CD8-positive, alpha-beta memory T cell (primary cell): ENCODE results near the gene MRC2. TPM values are rescaled to one million over a fixed set of nuclear protein-coding genes. Genes with fewer than 3 reads are reported as not detected.
A peak's percentile ranks its signal among the peaks of the same experiment; 100 is the strongest.

Experiments used
- CTCF ChIA-PET: fragments of 350-600 bp; sonication (Branson Sonifier 250); formaldehyde crosslinking; loops from one replicate; lab custom pipeline; 2021; ENCODE audit warnings: antibody characterized with exemption; lab: Charles Lee
- POLR2A ChIA-PET: fragments of 350-600 bp; sonication (Branson Sonifier 250); formaldehyde crosslinking; loops from one replicate; lab custom pipeline; 2021; ENCODE audit warnings: antibody characterized with exemption; lab: Charles Lee
- DNase-seq, 5 donors: peaks; one replicate each; pipeline versions ENCODE4 v3.0.0 to v3.0.0-alpha.2; 2020 to 2022; ENCODE audit warnings: mixed read lengths in 1 of 5
- H3K27ac ChIP-seq: one replicate; pipeline ENCODE4 v1.7.0; 2013; ENCODE audit warnings: low read depth, mild to moderate bottlenecking, low read length, moderate library complexity
- H3K27me3 ChIP-seq: 2 replicates; pipeline ENCODE4 v1.7.0; 2013; ENCODE audit warnings: low read length, mild to moderate bottlenecking; ENCODE audit not compliant: insufficient read depth, poor library complexity, severe bottlenecking
- H3K36me3 ChIP-seq: 2 replicates; pipeline ENCODE4 v1.7.0; 2013; ENCODE audit warnings: mild to moderate bottlenecking, low read length, moderate library complexity; ENCODE audit not compliant: insufficient read depth
- H3K4me1 ChIP-seq: 2 replicates; pipeline ENCODE4 v1.7.0; 2013; ENCODE audit warnings: mild to moderate bottlenecking, low read length, moderate library complexity; ENCODE audit not compliant: insufficient read depth
- H3K4me3 ChIP-seq: 2 replicates; pipeline ENCODE4 v1.7.0; 2013; ENCODE audit warnings: mild to moderate bottlenecking, low read length
- H3K9me3 ChIP-seq: 2 replicates; pipeline ENCODE4 v1.7.0; 2013; ENCODE audit warnings: mild to moderate bottlenecking, low read length
- H3K27ac Mint-ChIP-seq, 8 donors: one replicate each; pipeline ENCODE4 v1.8.0; 2020 to 2021; ENCODE audit warnings: mixed read lengths in 8 of 8, mild to moderate bottlenecking in 6 of 8, inconsistent platforms in 3 of 8, moderate library complexity in 3 of 8
- H3K27me3 Mint-ChIP-seq, 2 donors: one replicate each; pipeline ENCODE4 v1.8.0; 2020 to 2021; ENCODE audit warnings: mixed read lengths in 2 of 2, mild to moderate bottlenecking in 1 of 2, moderate library complexity in 1 of 2
- H3K36me3 Mint-ChIP-seq, 3 donors: one replicate each; pipeline ENCODE4 v1.8.0; 2020 to 2021; ENCODE audit warnings: mixed read lengths in 3 of 3, inconsistent platforms in 1 of 3, mild to moderate bottlenecking in 1 of 3
- H3K4me1 Mint-ChIP-seq, 3 donors: one replicate each; pipeline ENCODE4 v1.8.0; 2020 to 2021; ENCODE audit warnings: mixed read lengths in 3 of 3, inconsistent platforms in 1 of 3, mild to moderate bottlenecking in 1 of 3
- H3K4me3 Mint-ChIP-seq, 7 donors: one replicate each; pipeline ENCODE4 v1.8.0; 2020 to 2021; ENCODE audit warnings: mixed read lengths in 7 of 7, mild to moderate bottlenecking in 6 of 7, moderate library complexity in 4 of 7, inconsistent platforms in 2 of 7
- H3K9me3 Mint-ChIP-seq, 5 donors: one replicate each; pipeline ENCODE4 v1.8.0; 2020 to 2022; ENCODE audit warnings: mixed read lengths in 5 of 5, mild to moderate bottlenecking in 3 of 5, moderate library complexity in 2 of 5, inconsistent platforms in 1 of 5
- polyA plus RNA-seq: library from polyadenylated mRNA; unstranded; fragments of 300-500 nt; fragmentation: Illumina TruSeq; gene quantifications from one replicate; pipeline ENCODE4 v1.2.3, GENCODE V29; 2021
- total RNA-seq, 2 experiments: library from RNA; stranded (reverse); gene quantifications; one replicate each; pipeline ENCODE4 v1.2.3, GENCODE V29; 2021

Gene MRC2
- total and polyA plus RNA-seq, 3 experiments from 2014 or later: 0.08 to 10.2 (median 10.0) TPM

DNA sequence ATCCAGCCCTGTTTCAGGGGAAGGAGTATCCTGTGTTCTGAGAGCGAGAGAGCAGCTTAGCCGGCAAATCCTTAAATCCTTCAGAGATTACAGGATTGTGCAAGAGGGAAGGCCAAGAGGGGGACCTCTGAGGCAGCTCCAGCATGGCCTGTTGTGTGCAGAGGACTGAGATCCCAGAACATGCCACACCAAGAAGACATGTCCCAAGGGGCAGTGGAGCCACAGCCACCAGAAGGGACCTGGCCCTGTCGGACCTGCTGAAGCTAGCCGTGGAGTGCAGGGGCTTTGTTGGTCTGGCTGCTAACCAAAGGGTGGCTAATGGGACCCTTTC, 1.6 kb upstream of the MRC2 start:
- ChIA-PET POLR2A (no interaction called here), CTCF (no interaction called here)
- no peaks in the 10 kb centered on the region for H3K36me3 ChIP-seq
- H3K36me3 Mint-ChIP-seq: no peaks in the 10 kb centered on the region
- H3K9me3 Mint-ChIP-seq: no peaks in the 10 kb centered on the region
- no peaks in the 10 kb centered on the region for H3K27me3 ChIP-seq
- DNase-seq: no peak
- H3K4me1 ChIP-seq: peaks cover 7% of the 10 kb centered on the region
- no peak overlapping the region for H3K27ac ChIP-seq
- H3K27ac Mint-ChIP-seq: no peak overlapping the region
- peak overlapping the region; percentile 18 to 65 (median 31) for H3K4me3 Mint-ChIP-seq
- no peak overlapping the region for H3K4me3 ChIP-seq
- peaks cover 5 to 16% (median 6%) of the 10 kb centered on the region in 3 donors for H3K4me1 Mint-ChIP-seq
- no peaks in the 10 kb centered on the region for H3K9me3 ChIP-seq
- H3K27me3 Mint-ChIP-seq: peaks cover 9 to 26% of the 10 kb centered on the region in 2 donors

DNA sequence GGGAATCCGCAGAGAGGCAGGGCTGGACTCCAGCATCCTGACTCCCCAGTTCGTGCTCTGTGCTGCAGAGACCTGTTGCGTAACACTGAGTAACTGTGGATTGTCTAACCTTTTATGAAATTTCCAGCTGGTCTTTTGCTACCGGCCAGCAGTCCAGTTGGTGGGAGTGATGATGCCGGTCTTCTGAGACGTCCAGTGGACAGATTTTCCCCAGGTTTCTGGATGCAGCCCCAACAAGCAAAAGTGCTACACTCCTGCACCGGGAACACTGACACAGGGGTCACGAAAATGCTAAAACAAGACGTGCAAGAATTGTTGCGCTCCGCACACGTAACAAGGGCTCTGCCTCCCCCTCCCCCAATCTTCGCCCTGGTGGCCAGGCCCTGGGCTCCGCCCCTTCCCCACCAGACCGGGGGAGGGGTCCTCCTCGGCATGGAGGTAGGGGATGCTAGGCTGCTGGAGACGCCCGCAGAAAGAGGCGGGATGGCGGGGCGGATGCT, 701 bp upstream of the MRC2 start:
- Mint-ChIP-seq H3K4me1 (peaks cover 5 to 16% (median 6%) of the 10 kb centered on the region in 3 donors), H3K27me3 (peaks cover 9 to 30% of the 10 kb centered on the region in 2 donors), H3K9me3 (no peaks in the 10 kb centered on the region), H3K4me3 (peak overlapping the region; percentile 21 to 67 (median 44)), H3K27ac (no peak overlapping the region), H3K36me3 (no peaks in the 10 kb centered on the region)
- ChIA-PET POLR2A (no interaction called here), CTCF (no interaction called here)
- Histone ChIP-seq H3K27ac (no peak overlapping the region), H3K4me1 (peaks cover 7% of the 10 kb centered on the region), H3K9me3 (no peaks in the 10 kb centered on the region), H3K4me3 (peak overlapping the region; percentile 32), H3K27me3 (no peaks in the 10 kb centered on the region), H3K36me3 (no peaks in the 10 kb centered on the region)
- no peak for DNase-seq

DNA sequence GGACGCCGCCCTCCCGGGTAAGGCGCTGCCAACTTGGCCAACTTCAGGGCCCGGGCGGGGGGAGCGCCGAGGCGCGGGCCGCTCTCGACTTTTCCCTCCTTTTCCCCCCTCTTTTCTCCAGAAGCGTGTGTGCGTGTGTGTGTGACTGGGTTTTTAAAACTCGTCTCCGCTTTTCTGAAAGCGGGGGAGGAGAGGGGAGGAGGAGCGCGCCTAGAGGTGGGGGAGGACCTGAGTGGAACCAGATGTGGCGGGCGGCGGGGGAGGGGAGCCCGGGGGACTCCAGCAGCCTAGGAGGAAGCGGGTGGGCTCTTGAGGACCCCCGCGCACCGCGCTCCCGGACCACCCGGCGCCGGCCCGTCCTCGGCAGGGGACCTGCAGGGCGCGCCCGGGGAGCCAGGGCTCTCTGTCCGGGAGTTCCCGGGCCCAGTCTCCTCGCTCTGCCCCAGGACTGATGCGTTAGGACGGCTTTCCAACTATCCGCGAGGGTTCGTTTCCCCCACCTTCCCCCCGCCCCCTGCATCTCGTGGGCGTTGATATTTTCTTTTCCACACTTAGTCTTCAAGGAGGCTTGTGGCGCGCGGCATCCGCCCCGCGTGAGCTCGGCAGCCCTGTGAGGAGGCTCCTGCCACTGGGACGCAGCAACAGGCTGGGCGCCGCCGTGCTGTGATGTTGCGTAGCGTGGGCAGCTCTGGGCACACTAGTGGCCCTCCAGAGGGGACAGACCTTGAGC, 599 bp downstream of the MRC2 start:
- no peaks in the 10 kb centered on the region for H3K9me3 ChIP-seq
- ChIA-PET POLR2A (interaction anchor here (0.6 kb wide), 1 partner anchor 25 kb away, joined by 3 read pairs; no protein-coding TSS in a partner anchor), CTCF (no interaction called here)
- H3K4me3 Mint-ChIP-seq: peak overlapping the region; percentile 80 to 92 (median 84)
- peak overlapping the region; percentile 32 for H3K4me3 ChIP-seq
- no peaks in the 10 kb centered on the region for H3K36me3 Mint-ChIP-seq
- peaks cover 9 to 35% of the 10 kb centered on the region in 2 donors for H3K27me3 Mint-ChIP-seq
- peak overlapping the region in 3 of 8 donors; percentile 51 to 57 (median 56) for H3K27ac Mint-ChIP-seq
- DNase-seq: peak in 1 of 5 donors; percentile 18
- no peaks in the 10 kb centered on the region for H3K36me3 ChIP-seq
- no peaks in the 10 kb centered on the region for H3K9me3 Mint-ChIP-seq
- peaks cover 5 to 16% (median 6%) of the 10 kb centered on the region in 3 donors for H3K4me1 Mint-ChIP-seq
- H3K4me1 ChIP-seq: peaks cover 7% of the 10 kb centered on the region
- no peaks in the 10 kb centered on the region for H3K27me3 ChIP-seq
- no peak overlapping the region for H3K27ac ChIP-seq

DNA sequence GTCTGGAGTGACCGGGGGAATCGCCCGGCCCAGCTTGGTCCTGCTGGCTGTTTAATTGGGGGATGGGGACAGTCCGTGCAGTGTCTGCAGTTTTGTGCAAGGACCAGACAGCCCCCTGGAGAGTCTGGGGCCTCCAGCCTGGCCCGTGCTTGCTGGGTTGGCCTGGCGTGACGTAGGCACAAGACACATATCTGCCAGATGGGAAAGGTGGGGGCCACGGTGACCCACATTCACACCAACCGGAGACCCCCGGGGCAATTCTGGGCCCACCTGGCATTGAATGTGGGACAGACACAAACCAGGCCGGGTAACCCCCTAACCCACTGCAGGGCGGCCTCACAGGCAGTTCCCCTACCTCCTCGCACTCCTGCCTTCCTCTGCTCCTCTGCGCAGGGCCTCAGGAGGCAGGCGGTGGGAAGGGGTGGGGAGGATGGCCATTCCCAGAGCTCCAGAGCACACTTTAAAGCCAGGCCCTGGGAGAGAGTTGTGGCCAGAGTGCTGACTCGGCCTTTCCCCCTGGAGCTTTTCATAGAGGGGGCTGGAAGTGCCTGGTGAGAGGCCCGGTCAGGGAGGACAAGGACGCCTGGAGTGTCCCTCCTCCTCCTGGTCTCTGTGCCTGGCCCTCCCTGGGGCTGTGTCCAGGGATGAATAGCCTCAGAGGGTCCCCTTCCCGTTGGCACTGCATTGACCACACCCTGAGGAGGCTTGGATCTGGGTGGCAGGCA, 1.5 kb downstream of the MRC2 start:
- Mint-ChIP-seq H3K4me3 (peak overlapping the region in 6 of 7 donors; percentile 80 to 88 (median 83)), H3K36me3 (no peaks in the 10 kb centered on the region), H3K27me3 (peaks cover 9 to 35% of the 10 kb centered on the region in 2 donors), H3K9me3 (no peaks in the 10 kb centered on the region), H3K4me1 (peaks cover 5 to 16% (median 6%) of the 10 kb centered on the region in 3 donors), H3K27ac (peak overlapping the region in 1 of 8 donors; percentile 71)
- POLR2A ChIA-PET: no interaction called here
- CTCF ChIA-PET: no interaction called here
- peaks cover 7% of the 10 kb centered on the region for H3K4me1 ChIP-seq
- no peak overlapping the region for H3K27ac ChIP-seq
- no peaks in the 10 kb centered on the region for H3K36me3 ChIP-seq
- DNase-seq: no peak
- no peak overlapping the region for H3K4me3 ChIP-seq
- H3K9me3 ChIP-seq: no peaks in the 10 kb centered on the region
- no peaks in the 10 kb centered on the region for H3K27me3 ChIP-seq

DNA sequence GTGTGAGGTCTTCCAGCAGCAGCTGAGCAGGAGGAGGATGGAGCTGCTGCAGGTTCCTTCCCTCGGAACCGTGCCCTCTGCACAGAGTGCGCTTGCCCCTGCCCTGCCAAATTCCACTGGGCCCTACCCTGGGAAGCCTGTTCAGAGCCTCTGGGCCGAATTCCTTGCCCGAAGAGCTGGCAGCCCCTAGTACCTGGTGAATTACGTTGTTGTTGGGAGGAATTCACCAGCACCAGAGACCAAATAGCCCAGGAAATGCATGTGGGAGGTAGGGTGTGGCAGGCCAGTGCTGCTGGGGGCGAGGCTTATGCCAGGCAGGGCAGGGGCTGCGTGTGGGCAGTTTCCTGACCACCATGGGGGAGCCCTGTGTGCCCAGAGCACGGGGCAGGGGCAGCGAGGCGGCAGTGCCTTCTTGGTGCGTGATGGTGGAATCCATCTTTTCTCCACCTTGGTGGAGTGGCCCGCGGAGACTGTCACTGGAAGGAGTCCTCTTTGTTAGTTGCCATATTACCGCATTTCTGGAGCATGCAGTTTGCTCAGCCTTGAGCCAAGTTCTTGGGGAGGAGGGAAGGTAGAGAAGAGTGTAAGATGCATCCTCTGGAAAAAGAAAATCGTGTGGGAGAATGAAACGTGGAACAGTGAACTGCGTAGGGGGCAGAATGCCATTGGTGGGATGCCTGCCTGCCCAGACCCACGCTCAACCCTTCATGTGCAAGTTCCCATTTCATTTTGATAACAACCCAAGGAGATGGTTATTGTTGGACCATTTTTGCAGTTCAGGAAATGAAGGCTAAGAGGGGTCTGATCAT, 2.3 kb downstream of the MRC2 start:
- Mint-ChIP-seq H3K27ac (peak overlapping the region in 1 of 8 donors; percentile 77), H3K4me3 (peak overlapping the region in 2 of 7 donors; percentile 3 to 25), H3K4me1 (peaks cover 5 to 16% (median 6%) of the 10 kb centered on the region in 3 donors), H3K36me3 (no peaks in the 10 kb centered on the region), H3K9me3 (no peaks in the 10 kb centered on the region), H3K27me3 (peaks cover 9 to 35% of the 10 kb centered on the region in 2 donors)
- CTCF ChIA-PET: no interaction called here
- H3K4me3 ChIP-seq: no peak overlapping the region
- POLR2A ChIA-PET: no interaction called here
- DNase-seq: no peak
- no peaks in the 10 kb centered on the region for H3K36me3 ChIP-seq
- no peaks in the 10 kb centered on the region for H3K27me3 ChIP-seq
- H3K27ac ChIP-seq: no peak overlapping the region
- no peaks in the 10 kb centered on the region for H3K9me3 ChIP-seq
- peaks cover 7% of the 10 kb centered on the region for H3K4me1 ChIP-seq

DNA sequence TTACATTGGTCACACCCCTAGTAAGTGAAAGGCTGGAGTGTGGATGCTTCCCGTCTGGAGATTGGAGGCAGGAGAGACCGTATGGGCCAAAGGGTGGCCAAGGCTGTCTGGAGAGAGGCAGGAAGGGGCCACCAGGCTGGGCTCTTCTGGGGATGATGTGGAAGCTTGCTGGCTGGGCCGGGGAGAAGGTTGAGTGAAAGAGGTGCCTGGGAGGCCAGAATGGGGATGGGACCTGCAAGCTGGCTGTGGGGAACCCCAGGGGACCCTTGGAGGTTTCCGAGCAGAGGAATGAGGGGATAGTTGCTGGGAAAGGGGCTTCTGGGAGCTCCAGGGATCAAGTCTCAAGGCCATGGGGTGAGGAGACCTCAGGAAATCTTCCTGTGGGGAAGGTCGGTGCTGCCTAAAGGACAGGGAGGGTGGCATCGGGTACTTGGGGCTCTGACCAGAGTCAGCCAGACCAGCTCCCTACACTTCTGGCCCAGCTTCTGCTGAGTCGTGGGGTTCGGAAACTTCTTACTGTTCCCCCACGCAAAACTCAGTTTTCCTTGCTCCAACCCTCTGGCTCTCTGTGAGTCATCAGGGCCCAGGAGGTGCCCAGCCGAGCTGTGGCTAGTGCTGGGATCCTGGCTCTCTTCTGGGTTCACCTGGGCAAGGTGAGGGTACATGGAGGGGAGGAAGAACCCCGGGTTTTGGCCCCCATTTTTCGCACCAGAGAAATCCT, 3.1 kb downstream of the MRC2 start:
- H3K27me3 ChIP-seq: no peaks in the 10 kb centered on the region
- Mint-ChIP-seq H3K36me3 (no peaks in the 10 kb centered on the region), H3K4me1 (peaks cover 5 to 16% (median 6%) of the 10 kb centered on the region in 3 donors), H3K27me3 (peaks cover 9 to 35% of the 10 kb centered on the region in 2 donors), H3K27ac (peak overlapping the region in 1 of 8 donors; percentile 77), H3K4me3 (peak overlapping the region in 1 of 7 donors; percentile 23), H3K9me3 (no peaks in the 10 kb centered on the region)
- no peak overlapping the region for H3K27ac ChIP-seq
- ChIA-PET CTCF (no interaction called here), POLR2A (no interaction called here)
- no peak overlapping the region for H3K4me3 ChIP-seq
- no peaks in the 10 kb centered on the region for H3K9me3 ChIP-seq
- H3K36me3 ChIP-seq: no peaks in the 10 kb centered on the region
- DNase-seq: no peak
- H3K4me1 ChIP-seq: peaks cover 7% of the 10 kb centered on the region

DNA sequence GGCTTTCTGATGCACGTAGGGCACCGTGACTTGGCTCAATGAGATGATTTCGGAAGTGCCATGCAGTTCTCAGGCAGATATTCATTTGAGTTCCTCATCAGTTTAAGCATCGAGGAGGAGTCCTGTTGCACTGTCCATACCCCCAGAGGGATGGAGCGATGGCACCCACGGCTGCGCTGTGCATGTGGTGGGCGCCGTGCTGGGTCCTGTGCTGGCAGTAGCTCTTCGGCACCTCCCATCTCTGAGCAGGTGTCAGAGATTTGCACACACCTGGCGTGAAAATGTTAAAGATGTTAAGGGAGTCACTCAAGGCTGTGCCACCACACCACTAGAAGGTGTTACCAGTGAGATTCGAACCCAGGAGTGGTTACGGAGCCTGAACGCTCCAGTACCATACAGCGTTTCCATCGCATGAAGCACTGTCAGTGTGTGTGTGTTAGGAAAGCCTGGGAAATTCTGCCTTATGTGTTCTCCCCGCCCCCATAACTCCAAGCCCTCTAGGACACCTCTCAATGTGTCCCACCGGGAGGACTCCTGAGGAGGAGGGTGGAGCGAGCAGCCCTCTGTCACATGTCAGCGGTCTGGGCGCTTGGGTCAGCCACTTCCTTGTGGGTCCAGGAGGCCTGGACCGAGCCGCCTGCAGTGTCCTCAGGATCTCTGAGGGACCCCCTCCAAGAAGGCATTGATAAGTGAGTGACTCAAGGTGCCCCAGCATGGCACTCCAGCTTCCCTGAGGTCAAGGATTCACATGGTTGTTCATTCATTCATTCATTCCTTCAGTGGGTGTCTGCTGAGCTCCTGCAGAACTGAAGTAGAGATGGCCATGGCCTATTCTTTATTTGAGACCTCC, 3.8 kb downstream of the MRC2 start:
- Mint-ChIP-seq H3K27me3 (peaks cover 7 to 31% of the 10 kb centered on the region in 2 donors), H3K4me1 (peaks cover 5 to 13% (median 6%) of the 10 kb centered on the region in 3 donors), H3K27ac (no peak overlapping the region), H3K36me3 (no peaks in the 10 kb centered on the region), H3K9me3 (no peaks in the 10 kb centered on the region), H3K4me3 (no peak overlapping the region)
- no peak for DNase-seq
- ChIA-PET CTCF (no interaction called here), POLR2A (no interaction called here)
- Histone ChIP-seq H3K27me3 (no peaks in the 10 kb centered on the region), H3K27ac (no peak overlapping the region), H3K9me3 (no peaks in the 10 kb centered on the region), H3K36me3 (no peaks in the 10 kb centered on the region), H3K4me3 (no peak overlapping the region), H3K4me1 (peaks cover 7% of the 10 kb centered on the region)
